Measurements from ENCODE around the gene IL17RA. TPM values are rescaled to one million over a fixed set of nuclear protein-coding genes. Genes with fewer than 3 reads are reported as not detected.

The IL17RA gene
- total RNA-seq (13.0 and 19.0 TPM in 2 replicates), polyA plus RNA-seq (19.3 and 22.9 TPM in 2 replicates), polyA minus RNA-seq (12.7 and 36.1 TPM in 2 replicates), Bru-seq, nascent RNA (percentile 58 among the genes with signal in this experiment), BruChase-seq, experiment 1, labeled RNA remaining after a 6-hour chase (percentile 77 among the genes with signal in this experiment), BruChase-seq, experiment 2, labeled RNA remaining after a 2-hour chase (percentile 82 among the genes with signal in this experiment)
- polyA plus RNA-seq (2011; cell fraction: cytosol; rRNA removed): 8.5 and 9.0 TPM in 2 replicates
- polyA plus RNA-seq (2011; cell fraction: nucleus; rRNA removed): 10.6 and 12.9 TPM in 2 replicates
- polyA plus RNA-seq (2012): 8.7 and 9.2 TPM in 2 replicates
- polyA minus RNA-seq (2011; cell fraction: cytosol; rRNA and poly(A)+ RNA removed): 2.5 TPM
- polyA minus RNA-seq (2011; cell fraction: nucleus; rRNA and poly(A)+ RNA removed): 6.5 and 6.6 TPM in 2 replicates
- long read RNA-seq, full-length matches to known transcripts: 8 of 31 reads
- long read RNA-seq, partial matches to known transcripts: 11 of 31 reads
- long read RNA-seq, other reads (novel, unspliced or antisense): 12 of 31 reads

GRCh38 chr22:17084554-17085276 lies at the start of gene IL17RA:
TSS of gene IL17RA (plus strand) at chr22:17085000. CDS start at chr22:17085092, 92 bp downstream.
- dilution Hi-C loops (cut with MboI; ENCODE audit: extremely low pct_ligation_motif_present, low sequenced_read_pairs) (no loop called here), intact Hi-C loops (cut with micrococcal nuclease) (loop anchor here (1.0 to 5.0 kb wide), 3 partner anchors 21 to 283 kb away; partner anchors contain the start of genes CECR2 and HDHD5)
- peaks cover 2% of the 10 kb centered on the region for H4K20me1 ChIP-seq (replicated peaks; ENCODE audit: control insufficient read depth, extremely low read depth, insufficient read depth, low read length)
- peak within 1 kb of the TSS; percentile 84 for H3K9ac ChIP-seq (replicated peaks; ENCODE audit: extremely low read depth, insufficient read depth, low read length)
- H3K4me3 ChIP-seq (replicated peaks in 1 of 3; ENCODE audit: insufficient read depth in 1 of 3, low read depth in 1 of 3, low read length in 3 of 3): peak within 1 kb of the TSS; percentile 62 to 65 (median 64)
- H3K27ac ChIP-seq (ENCODE audit: insufficient read depth, low read depth, low read length): peak within 1 kb of the TSS; percentile 52
- peak within 1 kb of the TSS; percentile 95 for H2AFZ ChIP-seq (ENCODE audit: low read depth, low read length)
- TF ChIP-seq JUN (IDR thresholded peaks at IDR 0.05; ENCODE audit: borderline replicate concordance, insufficient read depth, insufficient read length, low read depth) (no peak), EZH2 (IDR thresholded peaks at IDR 0.05; ENCODE audit: borderline replicate concordance, low read depth, low read length, severe bottlenecking) (no peak), CTCF (IDR thresholded peaks at IDR 0.05; ENCODE audit: extremely low read depth in 1 of 2, insufficient read depth in 1 of 2, low read depth in 1 of 2, low read length in 2 of 2) (no peak), POLR2A (IDR thresholded peaks at IDR 0.05; ENCODE audit: low read depth, low read length) (peak; percentile 76), POLR2AphosphoS5 (IDR thresholded peaks at IDR 0.05; ENCODE audit: insufficient read depth, low read depth, low read length) (peak; percentile 65), GATA2 (IDR thresholded peaks at IDR 0.05; ENCODE audit: insufficient read depth, insufficient read length, low read depth, low read length) (no peak), MYC (IDR thresholded peaks at IDR 0.05; ENCODE audit: low read depth, low read length) (no peak), MAX (IDR thresholded peaks at IDR 0.05; ENCODE audit: insufficient read depth, insufficient read length) (no peak), FOS (IDR thresholded peaks at IDR 0.05; ENCODE audit: borderline replicate concordance, insufficient read depth, low read length) (no peak)
- FAIRE-seq (peak; percentile 87), DNase-seq (ENCODE audit: low read depth, low spot score) (peak; percentile 85)
- no TSS peak for BruUV-seq (replicated peaks)
- no peaks in the 10 kb centered on the region for H3K9me1 ChIP-seq (replicated peaks; ENCODE audit: control insufficient read depth, extremely low read depth, insufficient read depth, low read length)
- no peaks in the 10 kb centered on the region for H3K27me3 ChIP-seq (ENCODE audit: control insufficient read depth in 2 of 2, insufficient read depth in 2 of 2, low read length in 2 of 2)
- ChIA-PET POLR2A (interaction anchor here (0.6 kb wide), 1 partner anchor 123 kb away, joined by 5 read pairs; no protein-coding TSS in a partner anchor), CTCF (interaction anchor here (0.8 to 3.0 kb wide), 6 partner anchors 10 to 417 kb away, joined by 3 to 16 read pairs (median 4); no protein-coding TSS in a partner anchor)
- H3K36me3 ChIP-seq (ENCODE audit: control insufficient read depth in 2 of 2, extremely low read depth in 1 of 2, insufficient read depth in 2 of 2, low read length in 2 of 2): no peaks in the 10 kb centered on the region
- H3K9me3 ChIP-seq (replicated peaks; ENCODE audit: control insufficient read depth, insufficient read depth, low read length): no peaks in the 10 kb centered on the region
- peak within 1 kb of the TSS; percentile 65 for H3K4me2 ChIP-seq (ENCODE audit: insufficient read depth, low read length)
- peaks cover 18% of the 10 kb centered on the region for H3K4me1 ChIP-seq (ENCODE audit: control insufficient read depth, extremely low read depth, insufficient read depth, low read length)
- H3K79me2 ChIP-seq (ENCODE audit: control insufficient read depth, insufficient read depth, low read length): peaks cover 15% of the 10 kb centered on the region
